GM12878 (cell line): ENCODE data around the gene MTA3. TPM values are rescaled to one million over a fixed set of nuclear protein-coding genes. Genes with fewer than 3 reads are reported as not detected.

Experiments
- ATAC-seq: fragments of 200-7000 bp; cut with Tn5 transposase; 3 replicates; pipeline ENCODE4 v1.9.1; 2020; ENCODE audit warnings: mild to moderate bottlenecking, moderate library complexity
- BruUV-seq: library from RNA; stranded (reverse); fragments of 400-500 nt; replicated peaks from 2 replicates; lab custom pipeline; 2021; lab: Mats Ljungman, UMichigan
- CTCF ChIA-PET: fragments of 300-600 bp; sonication (Branson Sonifier 250); formaldehyde crosslinking; extraction: SDS; loops from one replicate; lab custom pipeline; 2021; ENCODE audit warnings: inconsistent platforms; lab: Yijun Ruan, JAX
- POLR2A ChIA-PET: fragments of 350-600 bp; formaldehyde crosslinking; extraction: SDS; loops from one replicate; lab custom pipeline; 2021; ENCODE audit warnings: inconsistent platforms; lab: Charles Lee
- RAD21 ChIA-PET: fragments of 300-600 bp; sonication (Branson Sonifier 250); formaldehyde crosslinking; loops from one replicate; lab custom pipeline; 2023; ENCODE audit warnings: antibody characterized with exemption; ENCODE audit not compliant: unreplicated experiment; lab: Charles Lee
- SMC1A ChIA-PET: fragments of 300-600 bp; sonication (Branson Sonifier 250); formaldehyde crosslinking; loops from one replicate; lab custom pipeline; 2023; ENCODE audit not compliant: unreplicated experiment, uncharacterized antibody; lab: Charles Lee
- DNase-seq: peaks from one replicate; pipeline ENCODE4 v3.0.0-alpha.2; 2011; ENCODE audit warnings: low read depth, low spot score
- FAIRE-seq: peaks from 3 replicates; lab custom pipeline; 2011; peaks lifted over from hg19 to GRCh38; lab: Jason Lieb, UNC
- H2AFZ ChIP-seq: 2 replicates; pipeline ENCODE4 v1.6.0; 2011; ENCODE audit warnings: low read depth, low read length, control low read depth; ENCODE audit not compliant: control insufficient read depth
- H3K27ac ChIP-seq: 2 replicates; pipeline ENCODE4 v1.5.1; 2011; ENCODE audit warnings: control low read depth; ENCODE audit not compliant: control insufficient read depth, insufficient read depth
- H3K27me3 ChIP-seq, 2 experiments: replicated peaks in 1 of 2; 2 replicates each; pipeline versions ENCODE4 v1.6.0 to v1.6.1; 2011; ENCODE audit warnings: low read length in 1 of 2; ENCODE audit not compliant: control insufficient read depth in 2 of 2, insufficient read depth in 2 of 2
- H3K36me3 ChIP-seq, 2 experiments: 2 replicates each; pipeline ENCODE4 v1.5.1; 2011; ENCODE audit warnings: low read length in 1 of 2; ENCODE audit not compliant: control insufficient read depth in 2 of 2, insufficient read depth in 2 of 2
- H3K4me1 ChIP-seq: 2 replicates; pipeline ENCODE4 v1.6.1; 2011; ENCODE audit warnings: mild to moderate bottlenecking, low read length, moderate library complexity, mixed read lengths; ENCODE audit not compliant: control insufficient read depth, insufficient read depth
- H3K4me2 ChIP-seq: 2 replicates; pipeline ENCODE4 v1.6.0; 2011; ENCODE audit warnings: control low read depth; ENCODE audit not compliant: control insufficient read depth, insufficient read depth
- H3K4me3 ChIP-seq: fragments of 200-600 bp; sonication (generic); 2 replicates; pipeline ENCODE4 v1.5.1; 2016
- H3K79me2 ChIP-seq: 2 replicates; pipeline ENCODE4 v1.6.0; 2011; ENCODE audit warnings: low read length; ENCODE audit not compliant: control insufficient read depth, insufficient read depth
- H3K9ac ChIP-seq: 2 replicates; pipeline ENCODE4 v1.8.0; 2011; ENCODE audit warnings: low read length, control low read depth, mixed read lengths; ENCODE audit not compliant: control insufficient read depth, insufficient read depth
- H3K9me3 ChIP-seq: replicated peaks from 3 replicates; pipeline ENCODE4 v1.5.1; 2011; ENCODE audit warnings: mild to moderate bottlenecking, low read length; ENCODE audit not compliant: control insufficient read depth, insufficient read depth
- H4K20me1 ChIP-seq: 2 replicates; pipeline ENCODE4 v1.6.0; 2011; ENCODE audit not compliant: control insufficient read depth, insufficient read depth
- BRCA1 ChIP-seq: IDR thresholded peaks from 2 replicates; pipeline ENCODE4 v1.6.1; 2011; ENCODE audit warnings: low read depth, low read length, improper control_type of control experiment
- EED ChIP-seq: sonication (generic); IDR thresholded peaks from 2 replicates; pipeline ENCODE4 v1.6.1; 2016; ENCODE audit warnings: antibody characterized with exemption, low read depth
- ETV6 ChIP-seq, 2 experiments: fragments of 450-650 bp in 1 of 2; IDR thresholded peaks in 1 of 2; conservative IDR thresholded peaks in 1 of 2; 2 replicates each; pipeline ENCODE4 v1.6.1; 2014; ENCODE audit warnings: antibody characterized with exemption in 1 of 2, borderline replicate concordance in 1 of 2, low read depth in 1 of 2, mild to moderate bottlenecking in 1 of 2, moderate library complexity in 1 of 2
- SMAD5 ChIP-seq: IDR thresholded peaks from 2 replicates; pipeline ENCODE4 v1.6.1; 2016; ENCODE audit warnings: antibody characterized with exemption, low read depth
- SMARCA5 ChIP-seq: fragments of 450-650 bp; IDR thresholded peaks from 2 replicates; pipeline ENCODE4 v1.6.1; 2017; ENCODE audit warnings: mild to moderate bottlenecking
- TAF1 ChIP-seq: IDR thresholded peaks from 2 replicates; pipeline ENCODE4 v1.6.1; 2011; ENCODE audit warnings: mild to moderate bottlenecking, low read depth, low read length, borderline replicate concordance
- WGBS: methylation state at CpG from one replicate; pipeline ENCODE4 v1.1.6; 2016; ENCODE audit warnings: low lambda C conversion rate; ENCODE audit not compliant: insufficient replicate concordance, insufficient coverage; ENCODE audit errors: missing lambda C conversion rate; 5-methylcytosine and 5-hydroxymethylcytosine counted together
- in situ Hi-C: fragments of 300-500 bp; cut with MboI; formaldehyde crosslinking; loops from 9 replicates; pipeline ENCODE4 v1.14.3; 2018; ENCODE audit warnings: mixed read lengths
- intact Hi-C: fragments of 100-400 bp; cut with micrococcal nuclease; formaldehyde crosslinking; loops from one replicate; pipeline ENCODE4 v1.14.2; 2022; ENCODE audit not compliant: unreplicated experiment
- polyA plus RNA-seq, 11 experiments: library from polyadenylated mRNA; depleted of rRNA in 4 of 11; unstranded in 6 of 11; stranded (reverse) in 5 of 11; fragments of >200 nt; fragmentation: Nextera tagmentation in 4 of 11; fragmentation: Illumina TruSeq in 1 of 11; extraction: Ambion mirVana in 4 of 11; extraction: Trizol in 1 of 11; gene quantifications; 1 replicate in 1 of 11; 2 replicates in 10 of 11; pipeline versions ENCODE4 v1.2.1 to v1.2.3, GENCODE V29; 2011 to 2016; ENCODE audit warnings: inconsistent platforms in 2 of 11, missing spikeins in 2 of 11, low read depth in 1 of 11
- total RNA-seq, 4 experiments: library from RNA; depleted of rRNA in 3 of 4; stranded (reverse); fragments of >200 nt in 3 of 4; fragmentation: Illumina TruSeq in 1 of 4; extraction: Trizol in 1 of 4; gene quantifications; 2 replicates each; pipeline versions ENCODE4 v1.2.1 to v1.2.3, GENCODE V29; 2013 to 2021
- TF ChIP-seq, protein P1 (sequence below): fragments of 450-650 bp; IDR thresholded peaks from 2 replicates; pipeline ENCODE4 v1.6.1; 2018; ENCODE audit warnings: borderline replicate concordance, mild to moderate bottlenecking; ENCODE audit not compliant: partially characterized antibody
- TF ChIP-seq, protein P2 (sequence below): IDR thresholded peaks from 2 replicates; pipeline ENCODE4 v1.6.1; 2011; ENCODE audit warnings: mild to moderate bottlenecking, low read depth, low read length, moderate library complexity; ENCODE audit not compliant: insufficient replicate concordance
- TF ChIP-seq, protein P3 (sequence below): fragments of 150-350 bp; IDR thresholded peaks from 2 replicates; pipeline ENCODE4 v1.6.1; 2016; ENCODE audit warnings: low read depth, low read length

The MTA3 gene
- total and polyA plus RNA-seq, 10 of the 15 experiments (the other 5 are each of a cell fraction or from before 2014, with no cell fraction given) = 17.6 to 45.5 (median 26.5) TPM

DNA sequence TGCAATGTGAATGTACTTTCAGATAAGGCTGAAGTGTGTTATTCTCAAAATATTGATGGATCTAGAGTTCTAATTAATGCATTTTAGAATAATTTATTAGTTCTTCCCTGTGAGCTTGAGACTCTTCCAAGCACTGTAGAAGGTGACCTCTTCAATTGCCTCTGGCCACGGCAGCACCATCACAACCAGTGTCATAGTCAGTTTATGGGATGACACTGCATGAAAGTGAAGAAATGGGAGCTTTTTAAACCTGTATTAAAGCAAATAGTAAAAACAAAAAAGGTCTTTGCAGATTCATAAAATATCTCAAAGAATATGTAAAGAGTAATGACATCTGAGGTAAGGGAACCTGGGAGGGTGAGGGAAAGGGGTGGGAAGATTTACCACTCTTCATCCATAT, 143.5 kb downstream of the MTA3 start:
- no peak overlapping the region for H3K9ac ChIP-seq
- ChIA-PET SMC1A (interaction anchor here (0.9 kb wide), 1 partner anchor 9 kb away, joined by 3 read pairs; no protein-coding TSS in a partner anchor), POLR2A (interaction anchor here (0.6 kb wide), 1 partner anchor 349 kb away, joined by 3 read pairs; no protein-coding TSS in a partner anchor), CTCF (interaction anchor here (0.6 kb wide), 1 partner anchor 208 kb away, joined by 3 read pairs; no protein-coding TSS in a partner anchor), RAD21 (interaction anchor here (0.6 kb wide), 1 partner anchor 1144 kb away, joined by 3 read pairs; no protein-coding TSS in a partner anchor)
- H3K79me2 ChIP-seq = no peaks in the 10 kb centered on the region
- H3K27me3 ChIP-seq = no peaks in the 10 kb centered on the region
- H4K20me1 ChIP-seq = no peaks in the 10 kb centered on the region
- in situ Hi-C loops (no loop called here), intact Hi-C loops (no loop called here)
- ATAC-seq (no peak), DNase-seq (no peak), FAIRE-seq (no peak)
- WGBS = 45% methylated on average over 1 of the region's 1 CpG
- H2AFZ ChIP-seq = no peak overlapping the region
- no TSS peak for BruUV-seq
- H3K4me3 ChIP-seq = no peak overlapping the region
- TF ChIP-seq SMAD5 (no peak), TAF1 (no peak), ETV6 (conservative IDR thresholded peaks at IDR 0.05 in 1 of 2, IDR thresholded peaks at IDR 0.05 in 1 of 2; ENCODE audit: borderline replicate concordance in 1 of 2, low read depth in 1 of 2) (no peak), EED (no peak), SMARCA5 (no peak)
- no peaks in the 10 kb centered on the region for H3K9me3 ChIP-seq
- no peak overlapping the region for H3K27ac ChIP-seq
- H3K36me3 ChIP-seq = peaks cover 0 to 6% of the 10 kb centered on the region in 2 experiments; a peak in 1 of 4 replicates
- no peaks in the 10 kb centered on the region for H3K4me1 ChIP-seq
- H3K4me2 ChIP-seq = no peak overlapping the region

DNA sequence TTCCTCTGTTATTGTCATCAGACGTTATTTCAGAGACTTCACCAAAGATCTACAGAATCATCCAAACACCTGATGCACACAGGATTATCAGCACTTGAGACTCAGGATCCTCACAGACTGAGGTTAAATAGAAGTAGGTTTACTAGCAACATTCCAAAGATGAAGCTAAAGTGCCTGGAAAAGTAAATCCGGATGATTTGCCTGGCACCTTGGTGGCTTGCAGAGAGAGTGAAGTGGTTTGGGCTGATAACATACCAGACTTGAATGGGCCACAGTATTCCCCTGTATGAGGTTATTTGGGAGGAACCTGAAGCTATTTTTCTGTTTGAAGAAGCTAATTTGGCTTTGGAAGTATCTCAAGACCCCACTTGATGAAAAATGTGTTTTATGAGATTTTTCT, 144.5 kb downstream of the MTA3 start:
- POLR2A ChIA-PET = no interaction called here
- no peaks in the 10 kb centered on the region for H3K4me1 ChIP-seq
- TF ChIP-seq, protein P1, sequence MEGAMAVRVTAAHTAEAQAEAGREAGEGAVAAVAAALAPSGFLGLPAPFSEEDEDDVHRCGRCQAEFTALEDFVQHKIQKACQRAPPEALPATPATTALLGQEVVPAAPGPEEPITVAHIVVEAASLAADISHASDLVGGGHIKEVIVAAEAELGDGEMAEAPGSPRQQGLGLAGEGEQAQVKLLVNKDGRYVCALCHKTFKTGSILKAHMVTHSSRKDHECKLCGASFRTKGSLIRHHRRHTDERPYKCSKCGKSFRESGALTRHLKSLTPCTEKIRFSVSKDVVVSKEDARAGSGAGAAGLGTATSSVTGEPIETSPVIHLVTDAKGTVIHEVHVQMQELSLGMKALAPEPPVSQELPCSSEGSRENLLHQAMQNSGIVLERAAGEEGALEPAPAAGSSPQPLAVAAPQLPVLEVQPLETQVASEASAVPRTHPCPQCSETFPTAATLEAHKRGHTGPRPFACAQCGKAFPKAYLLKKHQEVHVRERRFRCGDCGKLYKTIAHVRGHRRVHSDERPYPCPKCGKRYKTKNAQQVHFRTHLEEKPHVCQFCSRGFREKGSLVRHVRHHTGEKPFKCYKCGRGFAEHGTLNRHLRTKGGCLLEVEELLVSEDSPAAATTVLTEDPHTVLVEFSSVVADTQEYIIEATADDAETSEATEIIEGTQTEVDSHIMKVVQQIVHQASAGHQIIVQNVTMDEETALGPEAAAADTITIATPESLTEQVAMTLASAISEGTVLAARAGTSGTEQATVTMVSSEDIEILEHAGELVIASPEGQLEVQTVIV = no peak
- TF ChIP-seq, protein P2, sequence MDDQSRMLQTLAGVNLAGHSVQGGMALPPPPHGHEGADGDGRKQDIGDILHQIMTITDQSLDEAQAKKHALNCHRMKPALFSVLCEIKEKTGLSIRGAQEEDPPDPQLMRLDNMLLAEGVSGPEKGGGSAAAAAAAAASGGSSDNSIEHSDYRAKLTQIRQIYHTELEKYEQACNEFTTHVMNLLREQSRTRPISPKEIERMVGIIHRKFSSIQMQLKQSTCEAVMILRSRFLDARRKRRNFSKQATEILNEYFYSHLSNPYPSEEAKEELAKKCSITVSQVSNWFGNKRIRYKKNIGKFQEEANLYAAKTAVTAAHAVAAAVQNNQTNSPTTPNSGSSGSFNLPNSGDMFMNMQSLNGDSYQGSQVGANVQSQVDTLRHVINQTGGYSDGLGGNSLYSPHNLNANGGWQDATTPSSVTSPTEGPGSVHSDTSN = no peak
- TF ChIP-seq, protein P3, sequence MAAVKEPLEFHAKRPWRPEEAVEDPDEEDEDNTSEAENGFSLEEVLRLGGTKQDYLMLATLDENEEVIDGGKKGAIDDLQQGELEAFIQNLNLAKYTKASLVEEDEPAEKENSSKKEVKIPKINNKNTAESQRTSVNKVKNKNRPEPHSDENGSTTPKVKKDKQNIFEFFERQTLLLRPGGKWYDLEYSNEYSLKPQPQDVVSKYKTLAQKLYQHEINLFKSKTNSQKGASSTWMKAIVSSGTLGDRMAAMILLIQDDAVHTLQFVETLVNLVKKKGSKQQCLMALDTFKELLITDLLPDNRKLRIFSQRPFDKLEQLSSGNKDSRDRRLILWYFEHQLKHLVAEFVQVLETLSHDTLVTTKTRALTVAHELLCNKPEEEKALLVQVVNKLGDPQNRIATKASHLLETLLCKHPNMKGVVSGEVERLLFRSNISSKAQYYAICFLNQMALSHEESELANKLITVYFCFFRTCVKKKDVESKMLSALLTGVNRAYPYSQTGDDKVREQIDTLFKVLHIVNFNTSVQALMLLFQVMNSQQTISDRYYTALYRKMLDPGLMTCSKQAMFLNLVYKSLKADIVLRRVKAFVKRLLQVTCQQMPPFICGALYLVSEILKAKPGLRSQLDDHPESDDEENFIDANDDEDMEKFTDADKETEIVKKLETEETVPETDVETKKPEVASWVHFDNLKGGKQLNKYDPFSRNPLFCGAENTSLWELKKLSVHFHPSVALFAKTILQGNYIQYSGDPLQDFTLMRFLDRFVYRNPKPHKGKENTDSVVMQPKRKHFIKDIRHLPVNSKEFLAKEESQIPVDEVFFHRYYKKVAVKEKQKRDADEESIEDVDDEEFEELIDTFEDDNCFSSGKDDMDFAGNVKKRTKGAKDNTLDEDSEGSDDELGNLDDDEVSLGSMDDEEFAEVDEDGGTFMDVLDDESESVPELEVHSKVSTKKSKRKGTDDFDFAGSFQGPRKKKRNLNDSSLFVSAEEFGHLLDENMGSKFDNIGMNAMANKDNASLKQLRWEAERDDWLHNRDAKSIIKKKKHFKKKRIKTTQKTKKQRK = no peak
- no peak for TF ChIP-seq BRCA1

More for the DNA sequence above, 144.5 kb downstream of the MTA3 start:
- no peak overlapping the region for H2AFZ ChIP-seq
- no peak overlapping the region for H3K27ac ChIP-seq
- ATAC-seq (no peak), DNase-seq (no peak), FAIRE-seq (no peak)
- SMC1A ChIA-PET = interaction anchor here (1.1 to 2.2 kb wide), 3 partner anchors 9 to 23 kb away, joined by 3 to 13 read pairs (median 3); no protein-coding TSS in a partner anchor
- CTCF ChIA-PET = interaction anchor here (1.1 to 1.4 kb wide), 2 partner anchors 9 to 13 kb away, joined by 4 read pairs; no protein-coding TSS in a partner anchor
- peaks cover 0 to 6% of the 10 kb centered on the region in 2 experiments; a peak in 1 of 4 replicates for H3K36me3 ChIP-seq
- no peak overlapping the region for H3K4me3 ChIP-seq
- H4K20me1 ChIP-seq = no peaks in the 10 kb centered on the region
- H3K9me3 ChIP-seq = no peaks in the 10 kb centered on the region
- RAD21 ChIA-PET = interaction anchor here (0.7 to 1.3 kb wide), 2 partner anchors 41 to 82 kb away, joined by 3 read pairs; no protein-coding TSS in a partner anchor
- in situ Hi-C loops = no loop called here
- whole genome bisulfite sequencing = 98% methylated on average over 2 of the region's 2 CpGs
- no peaks in the 10 kb centered on the region for H3K27me3 ChIP-seq
- intact Hi-C loops = no loop called here
- H3K9ac ChIP-seq = no peak overlapping the region
- no peaks in the 10 kb centered on the region for H3K79me2 ChIP-seq
- H3K4me2 ChIP-seq = no peak overlapping the region
- BruUV-seq = no TSS peak
